Measurements from ENCODE around the gene UBE2E2. TPM values are rescaled to one million over a fixed set of nuclear protein-coding genes. Genes with fewer than 3 reads are reported as not detected.

UBE2E2 gene
- total RNA-seq, 3 donors from 2014 or later (not counting 1 experiment from before 2014, with no cell fraction given): 4.8 to 6.1 (median 5.3) TPM

DNA sequence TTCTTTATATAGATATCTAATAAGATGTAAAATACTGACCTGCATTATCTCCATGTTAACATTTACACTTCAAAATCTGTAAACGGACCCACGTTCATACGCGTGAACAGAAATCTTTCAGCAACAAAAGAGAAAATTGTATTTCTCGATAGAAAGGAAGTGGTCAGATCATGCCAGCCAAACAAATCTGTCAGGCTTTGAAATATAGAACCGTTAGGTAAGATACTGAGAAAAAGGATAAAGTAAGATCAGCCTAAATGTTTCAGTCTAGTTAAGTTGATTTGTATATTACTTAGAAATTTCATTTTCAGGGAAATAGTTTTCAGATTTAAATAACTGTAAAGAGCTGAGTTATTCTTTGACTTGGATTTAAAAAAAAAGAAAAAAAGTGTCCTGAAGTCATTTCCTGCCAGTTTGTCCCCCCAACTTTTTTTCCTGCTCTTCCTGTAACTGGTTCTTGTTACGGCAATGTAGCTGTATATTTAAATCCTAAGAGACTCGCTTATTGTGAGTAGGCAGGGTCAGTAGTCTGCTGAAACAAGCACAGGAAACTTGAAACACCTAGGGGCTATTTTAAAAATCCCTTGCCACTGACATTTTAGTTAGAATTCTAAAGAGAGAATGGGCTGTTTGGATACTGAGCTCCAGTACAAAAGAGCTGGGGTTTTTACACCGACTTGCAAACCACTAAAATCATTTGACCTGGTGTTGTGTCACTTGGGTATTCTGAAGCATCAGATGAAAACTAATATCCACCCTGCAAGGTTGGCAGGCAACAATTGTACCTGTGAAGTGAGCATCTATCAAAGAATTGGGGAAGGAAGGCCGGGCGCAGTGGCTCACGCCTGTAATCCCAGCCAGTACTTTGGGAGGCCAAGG, 237.5 kb downstream of the UBE2E2 start:
- H3K27ac ChIP-seq (ENCODE audit: low read length): no peak overlapping the region
- intact Hi-C loops (cut with micrococcal nuclease): no loop called here
- DNase-seq (peak in 1 of 2 donors; percentile 20), ATAC-seq (peak in 1 of 3 donors; percentile 72)
- H3K4me1 Mint-ChIP-seq: peaks cover 24 to 32% of the 10 kb centered on the region in 2 donors
- peak overlapping the region; percentile 60 for H3K4me3 Mint-ChIP-seq
- WGBS (ENCODE audit: insufficient coverage): 33% methylated on average over 11 of the region's 12 CpGs
- H3K27me3 Mint-ChIP-seq (ENCODE audit: low read depth in 2 of 2): no peaks in the 10 kb centered on the region
- no peaks in the 10 kb centered on the region for H3K36me3 ChIP-seq (ENCODE audit: control insufficient read depth, insufficient read depth, low read length)
- no peaks in the 10 kb centered on the region for H3K27me3 ChIP-seq (ENCODE audit: control insufficient read depth, insufficient read depth, low read length)
- H3K9me3 Mint-ChIP-seq: no peaks in the 10 kb centered on the region
- no peak overlapping the region for H3K4me3 ChIP-seq (ENCODE audit: low read length)
- no peaks in the 10 kb centered on the region for H3K9me3 ChIP-seq (ENCODE audit: control insufficient read depth, insufficient read depth, low read length)
- peaks cover 10% of the 10 kb centered on the region for H3K4me1 ChIP-seq (ENCODE audit: control insufficient read depth, insufficient read depth, low read length)
- no peaks in the 10 kb centered on the region for H3K36me3 Mint-ChIP-seq
- TF ChIP-seq, protein P1, sequence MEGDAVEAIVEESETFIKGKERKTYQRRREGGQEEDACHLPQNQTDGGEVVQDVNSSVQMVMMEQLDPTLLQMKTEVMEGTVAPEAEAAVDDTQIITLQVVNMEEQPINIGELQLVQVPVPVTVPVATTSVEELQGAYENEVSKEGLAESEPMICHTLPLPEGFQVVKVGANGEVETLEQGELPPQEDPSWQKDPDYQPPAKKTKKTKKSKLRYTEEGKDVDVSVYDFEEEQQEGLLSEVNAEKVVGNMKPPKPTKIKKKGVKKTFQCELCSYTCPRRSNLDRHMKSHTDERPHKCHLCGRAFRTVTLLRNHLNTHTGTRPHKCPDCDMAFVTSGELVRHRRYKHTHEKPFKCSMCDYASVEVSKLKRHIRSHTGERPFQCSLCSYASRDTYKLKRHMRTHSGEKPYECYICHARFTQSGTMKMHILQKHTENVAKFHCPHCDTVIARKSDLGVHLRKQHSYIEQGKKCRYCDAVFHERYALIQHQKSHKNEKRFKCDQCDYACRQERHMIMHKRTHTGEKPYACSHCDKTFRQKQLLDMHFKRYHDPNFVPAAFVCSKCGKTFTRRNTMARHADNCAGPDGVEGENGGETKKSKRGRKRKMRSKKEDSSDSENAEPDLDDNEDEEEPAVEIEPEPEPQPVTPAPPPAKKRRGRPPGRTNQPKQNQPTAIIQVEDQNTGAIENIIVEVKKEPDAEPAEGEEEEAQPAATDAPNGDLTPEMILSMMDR (IDR thresholded peaks at IDR 0.05): no peak
- H3K27ac Mint-ChIP-seq: peak overlapping the region; percentile 12 to 56

DNA sequence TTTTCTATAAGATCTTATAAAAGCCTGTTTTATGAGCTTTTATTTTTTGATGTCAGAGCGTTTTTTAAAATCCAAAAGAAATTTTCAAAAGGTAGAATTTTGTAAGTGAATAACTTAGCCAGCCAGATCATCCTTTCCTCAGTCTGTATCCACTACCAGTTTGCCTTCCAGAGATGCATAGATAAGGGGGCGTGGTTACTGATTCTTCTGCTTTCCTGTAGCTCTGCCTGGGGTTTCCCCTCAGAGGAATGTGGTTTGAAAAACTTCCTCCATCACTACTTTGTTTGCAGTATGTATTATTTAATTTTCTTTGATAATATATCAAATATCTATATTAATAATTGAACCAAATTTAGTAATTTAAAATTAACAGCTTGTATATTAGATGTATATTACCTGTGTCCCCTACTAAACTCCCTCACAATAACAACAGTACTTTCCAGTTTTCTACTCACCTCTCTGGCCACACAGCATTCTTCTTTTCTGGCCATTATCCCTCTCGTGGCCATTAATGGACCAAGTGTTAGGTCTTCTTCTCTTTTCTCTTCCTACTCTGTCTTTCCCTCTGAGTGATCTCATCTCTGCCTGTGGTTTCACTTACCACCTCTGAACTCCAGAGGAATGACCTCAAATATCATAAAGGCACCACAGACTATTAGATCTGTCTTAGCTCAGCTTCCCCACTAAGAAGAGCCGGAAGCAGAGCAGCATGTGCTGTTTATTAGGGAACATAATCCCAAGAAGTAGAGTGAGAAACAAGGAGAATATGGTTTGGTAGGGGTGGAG, 239.7 kb downstream of the UBE2E2 start:
- Histone ChIP-seq H3K36me3 (ENCODE audit: control insufficient read depth, insufficient read depth, low read length) (no peaks in the 10 kb centered on the region), H3K9me3 (ENCODE audit: control insufficient read depth, insufficient read depth, low read length) (no peaks in the 10 kb centered on the region), H3K4me3 (ENCODE audit: low read length) (no peak overlapping the region), H3K27ac (ENCODE audit: low read length) (no peak overlapping the region), H3K4me1 (ENCODE audit: control insufficient read depth, insufficient read depth, low read length) (peaks cover 10% of the 10 kb centered on the region), H3K27me3 (ENCODE audit: control insufficient read depth, insufficient read depth, low read length) (no peaks in the 10 kb centered on the region)
- peak overlapping the region; percentile 5 for H3K4me3 Mint-ChIP-seq
- DNase-seq (peak in 1 of 2 donors; percentile 61), ATAC-seq (peak; percentile 34 to 74 (median 52))
- H3K27me3 Mint-ChIP-seq (ENCODE audit: low read depth in 2 of 2): no peaks in the 10 kb centered on the region
- intact Hi-C loops (cut with micrococcal nuclease): no loop called here
- H3K4me1 Mint-ChIP-seq: peaks cover 24 to 31% of the 10 kb centered on the region in 2 donors
- WGBS (ENCODE audit: insufficient coverage): 9% methylated on average over 1 of the region's 4 CpGs
- H3K27ac Mint-ChIP-seq: peak overlapping the region in 1 of 2 donors; percentile 2
- H3K36me3 Mint-ChIP-seq: no peaks in the 10 kb centered on the region
- TF ChIP-seq, protein P1 (IDR thresholded peaks at IDR 0.05): no peak
- no peaks in the 10 kb centered on the region for H3K9me3 Mint-ChIP-seq

- DNase-seq: no peak
- no peak overlapping the region for H3K4me3 Mint-ChIP-seq
- Histone ChIP-seq H3K27ac (ENCODE audit: low read length) (no peak overlapping the region), H3K27me3 (ENCODE audit: control insufficient read depth, insufficient read depth, low read length) (no peaks in the 10 kb centered on the region), H3K36me3 (ENCODE audit: control insufficient read depth, insufficient read depth, low read length) (no peaks in the 10 kb centered on the region), H3K4me3 (ENCODE audit: low read length) (no peak overlapping the region), H3K9me3 (ENCODE audit: control insufficient read depth, insufficient read depth, low read length) (no peaks in the 10 kb centered on the region), H3K4me1 (ENCODE audit: control insufficient read depth, insufficient read depth, low read length) (peaks cover 10% of the 10 kb centered on the region)
- H3K4me1 Mint-ChIP-seq: peaks cover 20 to 24% of the 10 kb centered on the region in 2 donors
- WGBS (ENCODE audit: insufficient coverage): 100% methylated on average over 1 of the region's 1 CpG
- no peak overlapping the region for H3K27ac Mint-ChIP-seq
- H3K27me3 Mint-ChIP-seq (ENCODE audit: low read depth in 2 of 2): no peaks in the 10 kb centered on the region
- H3K36me3 Mint-ChIP-seq: no peaks in the 10 kb centered on the region
- ATAC-seq: no peak
- TF ChIP-seq, protein P1 (IDR thresholded peaks at IDR 0.05): no peak
- intact Hi-C loops (cut with micrococcal nuclease): no loop called here
- no peaks in the 10 kb centered on the region for H3K9me3 Mint-ChIP-seq
Observed at GRCh38 chr3:23444386-23444785, 241.3 kb downstream of the UBE2E2 start.

Data from natural killer cell (primary cell).